ENCODE data around the gene SBDS. TPM values are rescaled to one million over a fixed set of nuclear protein-coding genes. Genes with fewer than 3 reads are reported as not detected.
"Not testable (repeated sequence)": the region's sequence is repeated elsewhere in the genome, so short reads cannot be mapped to it uniquely, and the experiment has no call there.

SBDS gene
- total and polyA plus RNA-seq, 4 donors: 67.5 to 108 (median 96.0) TPM

GRCh38 chr7:67008260-67008659 lies 12.9 kb upstream of the SBDS start:
- Histone ChIP-seq H3K27me3 (ENCODE audit: control insufficient read depth in 3 of 3, insufficient read depth in 3 of 3, low read length in 2 of 3) (no peaks in the 10 kb centered on the region), H3K27ac (ENCODE audit: low read depth in 1 of 2, low read length in 1 of 2) (no peak overlapping the region), H3K36me3 (ENCODE audit: control insufficient read depth in 4 of 4, insufficient read depth in 4 of 4, low read length in 4 of 4) (peaks cover 0 to 16% (median 12%) of the 10 kb centered on the region in 4 donors), H3K9ac (ENCODE audit: insufficient read depth in 1 of 2, low read length in 2 of 2) (no peak overlapping the region), H3K4me3 (no peak overlapping the region), H3K4me1 (ENCODE audit: control insufficient read depth in 5 of 5, insufficient read depth in 5 of 5, low read length in 5 of 5) (no peaks in the 10 kb centered on the region), H3K9me3 (ENCODE audit: control insufficient read depth in 4 of 4, insufficient read depth in 3 of 4, low read length in 3 of 4) (no peaks in the 10 kb centered on the region)
- DNase-seq: no peak
- WGBS, 2 donors: 92 to 94% methylated on average over 4 of the region's 4 CpGs
- TF ChIP-seq CTCF (IDR thresholded peaks at IDR 0.05; ENCODE audit: control extremely low read depth, extremely low read depth): no peak
- ATAC-seq (ENCODE audit: insufficient read depth, low FRiP score): no peak

GRCh38 chr7:67006965-67007364 lies 11.6 kb upstream of the SBDS start:
- ATAC-seq (ENCODE audit: insufficient read depth, low FRiP score): no peak

GRCh38 chr7:67004145-67004544 lies 8.8 kb upstream of the SBDS start:
- WGBS, 2 donors: 93 to 94% methylated on average over 2 of the region's 2 CpGs
- H3K27me3 ChIP-seq (ENCODE audit: control insufficient read depth in 3 of 3, insufficient read depth in 3 of 3, low read length in 2 of 3); H3K9me3 ChIP-seq (ENCODE audit: control insufficient read depth in 4 of 4, insufficient read depth in 3 of 4, low read length in 3 of 4); H3K4me3 ChIP-seq; ATAC-seq (ENCODE audit: insufficient read depth, low FRiP score); H3K4me1 ChIP-seq (ENCODE audit: control insufficient read depth in 5 of 5, insufficient read depth in 5 of 5, low read length in 5 of 5); H3K27ac ChIP-seq (ENCODE audit: low read depth in 1 of 2, low read length in 1 of 2); H3K9ac ChIP-seq (ENCODE audit: insufficient read depth in 1 of 2, low read length in 2 of 2); DNase-seq: not testable (repeated sequence)
- peaks cover 0 to 13% (median 8%) of the 10 kb centered on the region in 4 donors for H3K36me3 ChIP-seq (ENCODE audit: control insufficient read depth in 4 of 4, insufficient read depth in 4 of 4, low read length in 4 of 4)

More at GRCh38 chr7:67006965-67007364, 11.6 kb upstream of the SBDS start:
- H3K27ac ChIP-seq (ENCODE audit: low read depth in 1 of 2, low read length in 1 of 2): no peak overlapping the region
- H3K27me3 ChIP-seq (ENCODE audit: control insufficient read depth in 3 of 3, insufficient read depth in 3 of 3, low read length in 2 of 3): no peaks in the 10 kb centered on the region
- no peaks in the 10 kb centered on the region for H3K4me1 ChIP-seq (ENCODE audit: control insufficient read depth in 5 of 5, insufficient read depth in 5 of 5, low read length in 5 of 5)
- DNase-seq: no peak
- TF ChIP-seq CTCF (IDR thresholded peaks at IDR 0.05; ENCODE audit: control extremely low read depth, extremely low read depth): no peak
- no peak overlapping the region for H3K4me3 ChIP-seq
- 85 to 94% methylated on average over 2 of the region's 2 CpGs for WGBS, 2 donors
- H3K36me3 ChIP-seq (ENCODE audit: control insufficient read depth in 4 of 4, insufficient read depth in 4 of 4, low read length in 4 of 4): peaks cover 0 to 15% (median 12%) of the 10 kb centered on the region in 4 donors
- H3K9ac ChIP-seq (ENCODE audit: insufficient read depth in 1 of 2, low read length in 2 of 2): no peak overlapping the region
- H3K9me3 ChIP-seq (ENCODE audit: control insufficient read depth in 4 of 4, insufficient read depth in 3 of 4, low read length in 3 of 4): no peaks in the 10 kb centered on the region

- not testable (repeated sequence) for H3K27me3 ChIP-seq (ENCODE audit: control insufficient read depth in 3 of 3, insufficient read depth in 3 of 3, low read length in 2 of 3); H3K9me3 ChIP-seq (ENCODE audit: control insufficient read depth in 4 of 4, insufficient read depth in 3 of 4, low read length in 3 of 4); ATAC-seq (ENCODE audit: insufficient read depth, low FRiP score); H3K9ac ChIP-seq (ENCODE audit: insufficient read depth in 1 of 2, low read length in 2 of 2); H3K4me1 ChIP-seq (ENCODE audit: control insufficient read depth in 5 of 5, insufficient read depth in 5 of 5, low read length in 5 of 5); H3K27ac ChIP-seq (ENCODE audit: low read depth in 1 of 2, low read length in 1 of 2); H3K4me3 ChIP-seq; H3K36me3 ChIP-seq (ENCODE audit: control insufficient read depth in 4 of 4, insufficient read depth in 4 of 4, low read length in 4 of 4)
- peak in 2 of 3 donors; percentile 2 to 41 for DNase-seq
- 45 to 63% methylated on average over 3 to 4 of the region's 5 CpGs for WGBS, 2 donors
Measured at GRCh38 chr7:67000601-67001258, 5.3 kb upstream of the SBDS start.

GRCh38 chr7:66996444-66997191 lies 1.2 kb upstream of the SBDS start, which contains the start of gene TYW1:
Gene TYW1 (plus strand): TSS chr7:66996833. CDS start chr7:66996979, 146 bp downstream.
- Histone ChIP-seq H3K9ac (ENCODE audit: insufficient read depth in 1 of 2, low read length in 2 of 2) (peak within 1 kb of the TSS; percentile 53 to 80), H3K4me3 (peak within 1 kb of the TSS; percentile 80), H3K27ac (ENCODE audit: low read depth in 1 of 2, low read length in 1 of 2) (peak within 1 kb of the TSS; percentile 68 to 87), H3K36me3 (ENCODE audit: control insufficient read depth in 4 of 4, insufficient read depth in 4 of 4, low read length in 4 of 4) (peaks cover 6 to 11% (median 8%) of the 10 kb centered on the region in 4 donors)
- ATAC-seq (ENCODE audit: insufficient read depth, low FRiP score) (peak; percentile 90), DNase-seq (peak; percentile 99)
- not testable (repeated sequence) for H3K4me1 ChIP-seq (ENCODE audit: control insufficient read depth in 5 of 5, insufficient read depth in 5 of 5, low read length in 5 of 5); H3K9me3 ChIP-seq (ENCODE audit: control insufficient read depth in 4 of 4, insufficient read depth in 3 of 4, low read length in 3 of 4); H3K27me3 ChIP-seq (ENCODE audit: control insufficient read depth in 3 of 3, insufficient read depth in 3 of 3, low read length in 2 of 3)
- 0% methylated on average over 39 to 44 of the region's 44 CpGs for WGBS, 2 donors

Data from lung (tissue), 12 donors.